K562 (cell line): Measurements from ENCODE around the gene VLDLR. TPM values are rescaled to one million over a fixed set of nuclear protein-coding genes. Genes with fewer than 3 reads are reported as not detected.

Experiments
- ATAC-seq: fragments of 200-7000 bp; cut with Tn5 transposase; 3 replicates; pipeline ENCODE4 v1.9.1; 2020; ENCODE audit warnings: moderate library complexity
- BruUV-seq: library from RNA; stranded (reverse); fragments of 400-500 nt; replicated peaks from 2 replicates; lab custom pipeline; 2021; lab: Mats Ljungman, UMichigan
- CTCF ChIA-PET: fragments of 300-600 bp; formaldehyde crosslinking; extraction: SDS; loops from one replicate; lab custom pipeline; 2021; ENCODE audit warnings: low intra/inter-chr PET ratio; lab: Yijun Ruan, JAX
- POLR2A ChIA-PET: fragments of 300-600, 350-650 bp; sonication (Branson Sonifier 250); formaldehyde crosslinking; extraction: SDS; loops from one replicate; lab custom pipeline; 2021; ENCODE audit warnings: antibody characterized with exemption, inconsistent platforms; lab: Yijun Ruan, JAX
- DNase-seq, 4 experiments: peaks; one replicate each; pipeline versions ENCODE4 v3.0.0 to v3.0.0-alpha.2; 2011 to 2018; ENCODE audit warnings: low spot score in 3 of 4, mixed read lengths in 3 of 4; ENCODE audit errors: extremely low read depth in 1 of 4
- FAIRE-seq: peaks from 2 replicates; lab custom pipeline; 2011; peaks lifted over from hg19 to GRCh38; lab: Jason Lieb, UNC
- H2AFZ ChIP-seq: 2 replicates; pipeline ENCODE4 v1.6.0; 2011; ENCODE audit warnings: low read depth, low read length, control low read depth, inconsistent platforms
- H3K27ac ChIP-seq: fragments of 200-600 bp; 3 replicates; pipeline ENCODE4 v1.8.0; 2011; ENCODE audit warnings: low read depth, mild to moderate bottlenecking, control low read depth, inconsistent platforms, low read length, moderate library complexity, mixed read lengths; ENCODE audit errors: extremely low read depth
- H3K27me3 ChIP-seq, 2 experiments: fragments of 300-600 bp in 1 of 2; 2 replicates in 1 of 2; 3 replicates in 1 of 2; pipeline versions ENCODE4 v1.6.0 to v1.8.0; 2011; ENCODE audit warnings: inconsistent platforms in 2 of 2, low read length in 2 of 2, mild to moderate bottlenecking in 1 of 2, mixed read lengths in 1 of 2, moderate library complexity in 1 of 2; ENCODE audit not compliant: control insufficient read depth in 2 of 2, insufficient read depth in 2 of 2
- H3K36me3 ChIP-seq: fragments of 300-600 bp; 3 replicates; pipeline ENCODE4 v1.8.0; 2011; ENCODE audit warnings: mild to moderate bottlenecking, low read length, inconsistent platforms; ENCODE audit not compliant: control insufficient read depth, insufficient read depth
- H3K4me1 ChIP-seq, 2 experiments: fragments of 200-600 bp in 1 of 2; replicated peaks in 1 of 2; 2 replicates in 1 of 2; 3 replicates in 1 of 2; pipeline versions ENCODE4 v1.5.1 to v1.8.0; 2011; ENCODE audit warnings: inconsistent platforms in 2 of 2, low read length in 2 of 2, mild to moderate bottlenecking in 1 of 2, mixed read lengths in 1 of 2, moderate library complexity in 1 of 2; ENCODE audit not compliant: control insufficient read depth in 2 of 2, insufficient read depth in 2 of 2
- H3K4me2 ChIP-seq: 2 replicates; pipeline ENCODE4 v1.6.1; 2011; ENCODE audit warnings: low read length, control low read depth, inconsistent platforms, mixed read lengths; ENCODE audit not compliant: insufficient read depth
- H3K4me3 ChIP-seq: fragments of 200-600 bp; sonication (generic), shearing (Covaris generic); 2 replicates; pipeline ENCODE4 v1.5.1; 2016; ENCODE audit warnings: control low read depth, inconsistent platforms
- H3K79me2 ChIP-seq: fragments of 200-600 bp; 3 replicates; pipeline ENCODE4 v1.8.0; 2011; ENCODE audit warnings: low read length, inconsistent platforms; ENCODE audit not compliant: control insufficient read depth, insufficient read depth
- H3K9ac ChIP-seq, 2 experiments: 2 replicates each; pipeline versions ENCODE4 v1.6.0 to v1.6.1; 2011; ENCODE audit warnings: low read depth in 2 of 2, low read length in 2 of 2, control low read depth in 1 of 2, inconsistent platforms in 1 of 2, mild to moderate bottlenecking in 1 of 2, mixed read lengths in 1 of 2; ENCODE audit not compliant: insufficient read depth in 1 of 2
- H3K9me1 ChIP-seq: one replicate; pipeline ENCODE4 v1.6.0; 2011; ENCODE audit warnings: inconsistent platforms, mild to moderate bottlenecking, low read length, moderate library complexity; ENCODE audit not compliant: control insufficient read depth, insufficient read depth
- H3K9me3 ChIP-seq: replicated peaks from 2 replicates; pipeline ENCODE4 v1.5.1; 2011; ENCODE audit warnings: low read depth, low read length, inconsistent platforms; ENCODE audit not compliant: control insufficient read depth, insufficient read depth
- H4K20me1 ChIP-seq: replicated peaks from 2 replicates; pipeline ENCODE4 v1.6.1; 2011; ENCODE audit warnings: low read length, inconsistent platforms, mixed read lengths; ENCODE audit not compliant: control insufficient read depth, insufficient read depth
- CREB3L1 ChIP-seq: fragments of 450-650 bp; IDR thresholded peaks from 2 replicates; pipeline ENCODE4 v1.6.1; 2014; ENCODE audit warnings: low read depth, mild to moderate bottlenecking, moderate library complexity, borderline replicate concordance
- FOXJ2 ChIP-seq: fragments of 200-800 bp; sonication (Bioruptor generic); IDR thresholded peaks from 2 replicates; pipeline ENCODE4 v1.6.1; 2016; ENCODE audit warnings: missing genetic modification characterization, missing compliant biosample characterization
- FOXP4 ChIP-seq: sonication (generic); formaldehyde crosslinking; IDR thresholded peaks from 2 replicates; pipeline ENCODE4 v1.8.0; 2022; ENCODE audit warnings: mild to moderate bottlenecking, missing genetic modification reagents, borderline replicate concordance
- GABPB2 ChIP-seq: fragments of 250-450 bp; sonication (Bioruptor Pico); conservative IDR thresholded peaks from 2 replicates; pipeline ENCODE4 v1.5.1; 2021; ENCODE audit warnings: mild to moderate bottlenecking
- HNRNPH1 ChIP-seq: fragments of 200-400 bp; formaldehyde crosslinking; optimal IDR thresholded peaks from 2 replicates; pipeline ENCODE3; 2017; ENCODE audit warnings: low read depth, mild to moderate bottlenecking, low read length, moderate library complexity
- NR2C2 ChIP-seq, 2 experiments: fragments of 200-800 bp in 1 of 2; sonication (Bioruptor generic) in 1 of 2; sonication (generic) in 1 of 2; formaldehyde crosslinking in 1 of 2; IDR thresholded peaks; 2 replicates each; pipeline versions ENCODE4 v1.6.1 to v1.8.0; 2016 to 2022; ENCODE audit warnings: mild to moderate bottlenecking in 1 of 2, missing compliant biosample characterization in 1 of 2, missing genetic modification characterization in 1 of 2, missing genetic modification reagents in 1 of 2
- RBM15 ChIP-seq: fragments of 200-400 bp; formaldehyde crosslinking; IDR thresholded peaks from 2 replicates; pipeline ENCODE4 v1.6.1; 2018; ENCODE audit warnings: mild to moderate bottlenecking, low read length, moderate library complexity; ENCODE audit not compliant: insufficient read depth
- SAFB2 ChIP-seq: fragments of 200-400 bp; formaldehyde crosslinking; IDR thresholded peaks from 2 replicates; pipeline ENCODE4 v1.6.1; 2018; ENCODE audit warnings: borderline replicate concordance, low read length, low read depth, moderate library complexity; ENCODE audit not compliant: severe bottlenecking
- STAT5A ChIP-seq: IDR thresholded peaks from 2 replicates; pipeline ENCODE4 v1.6.1; 2012; ENCODE audit warnings: low read length, inconsistent platforms, borderline replicate concordance
- ZFPM2 ChIP-seq: fragments of 250-450 bp; sonication (Bioruptor Pico); IDR thresholded peaks from 2 replicates; pipeline ENCODE4 v1.5.1; 2022; ENCODE audit warnings: mild to moderate bottlenecking
- WGBS: fragments of 100-300 bp; shearing (Covaris generic); methylation state at CpG from one replicate; pipeline ENCODE4 v1.1.6; 2016; ENCODE audit warnings: low coverage, mixed read lengths; ENCODE audit not compliant: insufficient coverage; ENCODE audit errors: missing lambda C conversion rate; 5-methylcytosine and 5-hydroxymethylcytosine counted together
- in situ Hi-C: fragments of 300-500 bp; cut with MboI; formaldehyde crosslinking; loops from 4 replicates; pipeline ENCODE4 v1.15.0; 2018; ENCODE audit warnings: inconsistent platforms, mixed read lengths
- intact Hi-C: fragments of 100-400 bp; cut with micrococcal nuclease; formaldehyde crosslinking; loops from 2 replicates; pipeline ENCODE4 v1.14.2; 2022
- polyA plus RNA-seq, 8 experiments: library from polyadenylated mRNA; depleted of rRNA in 4 of 8; stranded (reverse) in 5 of 8; unstranded in 3 of 8; fragments of >200 nt; fragmentation: Nextera tagmentation in 2 of 8; fragmentation: Illumina TruSeq in 1 of 8; extraction: Ambion mirVana in 2 of 8; extraction: Trizol in 1 of 8; gene quantifications; 2 replicates each; pipeline versions ENCODE4 v1.2.1 to v1.2.3, GENCODE V29; 2011 to 2014; ENCODE audit warnings: inconsistent platforms in 1 of 8, missing spikeins in 1 of 8
- total RNA-seq, 7 experiments: library from RNA; depleted of rRNA in 6 of 7; stranded (reverse); fragments of >200 nt in 6 of 7; fragmentation: Illumina TruSeq in 2 of 7; extraction: Trizol in 2 of 7; gene quantifications; 2 replicates each; pipeline versions ENCODE4 v1.2.1 to v1.2.3, GENCODE V29; 2011 to 2021; ENCODE audit warnings: low replicate concordance in 1 of 7
- TF ChIP-seq, protein P1 (sequence below): sonication (generic); IDR thresholded peaks from 2 replicates; pipeline ENCODE4 v1.6.1; 2016

Gene VLDLR
- total and polyA plus RNA-seq, 9 of the 15 experiments (the other 6 are each of a cell fraction or from before 2014, with no cell fraction given) = 0.03 to 0.58 (median 0.08) TPM

DNA sequence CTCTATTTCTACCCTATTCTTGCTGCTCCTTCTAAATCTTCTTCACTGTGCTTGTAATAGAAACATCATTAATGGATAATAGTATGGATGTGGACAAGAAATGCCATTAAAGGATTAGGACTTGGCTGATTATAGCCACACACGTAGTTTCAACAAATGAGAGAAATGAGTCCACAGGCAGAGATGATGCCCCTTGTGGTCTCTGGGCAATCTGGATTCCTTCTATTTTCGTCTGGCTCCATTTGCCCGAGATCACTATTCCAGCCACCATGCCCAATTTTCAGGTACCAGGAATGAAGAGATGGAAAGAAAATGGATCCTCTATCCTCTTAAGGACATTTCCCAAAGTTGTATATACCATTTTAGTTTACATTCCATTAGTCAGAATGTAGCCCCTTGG, 13.2 kb downstream of the VLDLR start:
- Histone ChIP-seq H3K27ac (no peak overlapping the region), H4K20me1 (no peaks in the 10 kb centered on the region), H3K9me3 (no peaks in the 10 kb centered on the region), H3K27me3 (no peaks in the 10 kb centered on the region), H3K79me2 (no peaks in the 10 kb centered on the region), H2AFZ (no peak overlapping the region), H3K36me3 (no peaks in the 10 kb centered on the region)
- POLR2A ChIA-PET = no interaction called here
- intact Hi-C loops (no loop called here), in situ Hi-C loops (no loop called here)
- no TSS peak for BruUV-seq
- FAIRE-seq (no peak), DNase-seq (no peak)
- TF ChIP-seq FOXJ2 (tag) (no peak), HNRNPH1 (no peak), GABPB2 (CRISPR knock-in tag) (no peak), CREB3L1 (no peak), RBM15 (no peak), FOXP4 (no peak), SAFB2 (no peak), STAT5A (no peak), ZFPM2 (CRISPR knock-in tag) (no peak), NR2C2 (CRISPR knock-in tag; IDR thresholded peaks at IDR 0.05) (no peak), NR2C2 (tag; IDR thresholded peaks at IDR 0.05) (no peak)
- TF ChIP-seq, protein P1, sequence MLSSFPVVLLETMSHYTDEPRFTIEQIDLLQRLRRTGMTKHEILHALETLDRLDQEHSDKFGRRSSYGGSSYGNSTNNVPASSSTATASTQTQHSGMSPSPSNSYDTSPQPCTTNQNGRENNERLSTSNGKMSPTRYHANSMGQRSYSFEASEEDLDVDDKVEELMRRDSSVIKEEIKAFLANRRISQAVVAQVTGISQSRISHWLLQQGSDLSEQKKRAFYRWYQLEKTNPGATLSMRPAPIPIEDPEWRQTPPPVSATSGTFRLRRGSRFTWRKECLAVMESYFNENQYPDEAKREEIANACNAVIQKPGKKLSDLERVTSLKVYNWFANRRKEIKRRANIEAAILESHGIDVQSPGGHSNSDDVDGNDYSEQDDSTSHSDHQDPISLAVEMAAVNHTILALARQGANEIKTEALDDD = no peak
- TF ChIP-seq, all 486 proteins: peak for 0
- CTCF ChIA-PET = no interaction called here
- Histone ChIP-seq H3K4me3 (no peak overlapping the region), H3K4me1 (no peaks in the 10 kb centered on the region), H3K9ac (no peak overlapping the region), H3K9me1 (no peaks in the 10 kb centered on the region), H3K4me2 (no peak overlapping the region)
- WGBS = 0% methylated on average over 3 of the region's 3 CpGs
- ATAC-seq = no peak
